Endothelial cell (in vitro differentiated cells): Measurements from ENCODE around the gene HPN. TPM values are rescaled to one million over a fixed set of nuclear protein-coding genes. Genes with fewer than 3 reads are reported as not detected.

Experiments
- DNase-seq: peaks from one replicate; pipeline ENCODE4 v3.0.0; 2021; ENCODE audit warnings: low spot score
- H3K27ac Mint-ChIP-seq: one replicate; pipeline ENCODE4 v1.8.0; 2021; ENCODE audit warnings: mixed read lengths, inconsistent platforms; ENCODE audit not compliant: unreplicated experiment
- H3K27me3 Mint-ChIP-seq: one replicate; pipeline ENCODE4 v1.8.0; 2021; ENCODE audit warnings: mild to moderate bottlenecking, moderate library complexity, mixed read lengths, inconsistent platforms; ENCODE audit not compliant: unreplicated experiment
- H3K36me3 Mint-ChIP-seq: one replicate; pipeline ENCODE4 v1.8.0; 2021; ENCODE audit warnings: mild to moderate bottlenecking, low read depth, mixed read lengths, inconsistent platforms; ENCODE audit not compliant: unreplicated experiment
- H3K4me1 Mint-ChIP-seq: one replicate; pipeline ENCODE4 v1.8.0; 2021; ENCODE audit warnings: mild to moderate bottlenecking, mixed read lengths, inconsistent platforms; ENCODE audit not compliant: unreplicated experiment
- H3K4me3 Mint-ChIP-seq: one replicate; pipeline ENCODE4 v1.8.0; 2021; ENCODE audit warnings: mild to moderate bottlenecking, mixed read lengths, inconsistent platforms; ENCODE audit not compliant: unreplicated experiment
- H3K9me3 Mint-ChIP-seq: one replicate; pipeline ENCODE4 v1.8.0; 2021; ENCODE audit warnings: mixed read lengths, inconsistent platforms; ENCODE audit not compliant: unreplicated experiment
- total RNA-seq: library from RNA; stranded (reverse); fragmentation: NEBNext Ultra II Directional; extraction: Animal tissue kit (Norgen Biotek cat#: 25700); gene quantifications from one replicate; pipeline ENCODE4 v1.2.1, GENCODE V29; 2021; ENCODE audit not compliant: unreplicated experiment
- TF ChIP-seq, protein P1 (sequence below): fragments of 200-600 bp; sonication (generic); IDR thresholded peaks from one replicate; pipeline ENCODE4 v1.5.0; 2021; ENCODE audit warnings: antibody characterized with exemption; ENCODE audit not compliant: unreplicated experiment

Gene HPN
- total RNA-seq, 1 donor from 2014 or later: 1.3 TPM

DNA sequence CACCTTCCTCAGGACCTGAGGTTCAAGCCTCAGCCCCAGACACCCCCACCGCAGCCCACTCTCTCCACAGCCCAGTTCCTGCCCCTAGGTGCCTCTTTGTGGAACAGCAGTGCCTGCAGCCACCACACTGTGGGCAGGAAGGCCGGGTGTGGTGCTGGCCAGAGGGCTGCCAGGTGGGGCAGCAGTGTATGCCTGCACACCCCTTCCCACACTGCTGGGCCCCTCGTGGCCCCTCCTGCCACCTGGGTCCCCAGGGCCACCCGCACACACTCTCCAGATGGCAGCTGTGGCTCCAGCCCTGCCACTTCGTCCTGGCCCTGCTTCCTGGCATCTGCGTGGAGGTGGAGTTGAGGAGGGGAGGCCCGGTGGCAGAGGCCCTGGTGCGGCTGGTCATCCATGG, 35.1 kb downstream of the HPN start:
- peaks cover 6% of the 10 kb centered on the region for H3K27me3 Mint-ChIP-seq
- DNase-seq: no peak
- H3K4me3 Mint-ChIP-seq: no peak overlapping the region
- peaks cover 10% of the 10 kb centered on the region for H3K36me3 Mint-ChIP-seq
- H3K9me3 Mint-ChIP-seq: no peaks in the 10 kb centered on the region
- TF ChIP-seq, protein P1, sequence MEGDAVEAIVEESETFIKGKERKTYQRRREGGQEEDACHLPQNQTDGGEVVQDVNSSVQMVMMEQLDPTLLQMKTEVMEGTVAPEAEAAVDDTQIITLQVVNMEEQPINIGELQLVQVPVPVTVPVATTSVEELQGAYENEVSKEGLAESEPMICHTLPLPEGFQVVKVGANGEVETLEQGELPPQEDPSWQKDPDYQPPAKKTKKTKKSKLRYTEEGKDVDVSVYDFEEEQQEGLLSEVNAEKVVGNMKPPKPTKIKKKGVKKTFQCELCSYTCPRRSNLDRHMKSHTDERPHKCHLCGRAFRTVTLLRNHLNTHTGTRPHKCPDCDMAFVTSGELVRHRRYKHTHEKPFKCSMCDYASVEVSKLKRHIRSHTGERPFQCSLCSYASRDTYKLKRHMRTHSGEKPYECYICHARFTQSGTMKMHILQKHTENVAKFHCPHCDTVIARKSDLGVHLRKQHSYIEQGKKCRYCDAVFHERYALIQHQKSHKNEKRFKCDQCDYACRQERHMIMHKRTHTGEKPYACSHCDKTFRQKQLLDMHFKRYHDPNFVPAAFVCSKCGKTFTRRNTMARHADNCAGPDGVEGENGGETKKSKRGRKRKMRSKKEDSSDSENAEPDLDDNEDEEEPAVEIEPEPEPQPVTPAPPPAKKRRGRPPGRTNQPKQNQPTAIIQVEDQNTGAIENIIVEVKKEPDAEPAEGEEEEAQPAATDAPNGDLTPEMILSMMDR: no peak
- no peak overlapping the region for H3K27ac Mint-ChIP-seq
- no peaks in the 10 kb centered on the region for H3K4me1 Mint-ChIP-seq

DNA sequence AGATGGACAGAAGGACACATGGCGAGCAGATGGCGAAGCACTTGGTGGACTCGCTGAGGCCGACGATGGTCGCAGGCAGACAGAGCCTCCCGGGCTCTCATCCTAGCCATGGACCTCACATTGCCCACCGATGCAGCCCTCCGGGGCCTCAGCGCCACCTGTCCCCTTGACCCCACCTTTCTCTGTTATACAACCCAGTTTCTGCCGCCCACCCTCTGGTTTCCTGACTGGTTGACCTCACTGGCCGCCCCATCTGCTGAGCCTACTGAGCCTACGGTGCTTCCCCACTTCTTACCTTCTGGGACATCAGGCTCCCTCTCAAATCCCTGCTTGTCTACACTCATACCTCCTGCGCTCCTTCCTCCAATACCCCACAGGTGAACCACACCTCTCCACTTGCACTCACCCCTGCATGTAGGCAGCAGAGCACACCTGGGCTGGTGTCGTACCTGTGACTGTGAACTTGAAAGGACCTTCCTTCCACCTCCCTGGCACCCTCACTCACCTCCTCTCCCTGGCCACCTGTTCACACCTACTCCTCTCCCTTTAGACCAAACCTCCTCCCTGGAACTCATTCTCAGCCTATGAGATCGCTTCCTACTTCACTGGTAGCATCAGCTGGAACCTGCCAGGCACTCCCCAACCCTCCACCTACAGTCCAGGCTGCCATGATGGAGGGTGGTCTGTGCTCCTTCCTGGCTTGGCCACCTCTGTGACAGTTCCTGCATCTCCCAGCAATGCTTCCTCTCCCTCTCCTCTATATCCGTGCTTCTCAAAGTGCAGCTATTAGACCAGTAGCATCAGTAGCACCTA, 36.1 kb downstream of the HPN start:
- H3K27ac Mint-ChIP-seq: no peak overlapping the region

DNA sequence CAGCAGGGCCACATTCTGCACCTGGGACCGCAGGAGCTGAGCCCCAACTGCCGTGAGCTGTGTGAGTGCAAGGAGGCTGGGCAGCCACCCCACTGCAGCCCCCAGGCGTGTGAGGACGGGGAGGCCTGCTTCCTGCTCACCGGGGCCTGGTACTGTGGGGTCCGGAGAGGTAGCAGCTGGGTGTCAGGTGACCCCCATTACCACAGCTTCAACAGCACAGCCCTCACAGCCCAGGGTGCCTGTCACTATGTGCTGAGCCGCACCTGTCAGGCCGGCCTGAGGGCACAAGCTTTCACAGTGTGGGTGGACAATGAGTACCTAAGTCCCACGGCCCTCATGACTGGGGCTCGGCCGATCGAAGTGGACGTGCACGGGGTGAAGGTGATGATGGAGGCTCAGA, 38.3 kb downstream of the HPN start:
- DNase-seq: no peak
- TF ChIP-seq, protein P1: no peak
- no peak overlapping the region for H3K27ac Mint-ChIP-seq

More for the DNA sequence above, 36.1 kb downstream of the HPN start:
- Mint-ChIP-seq H3K9me3 (no peaks in the 10 kb centered on the region), H3K27me3 (peaks cover 6% of the 10 kb centered on the region), H3K4me1 (no peaks in the 10 kb centered on the region), H3K4me3 (peak overlapping the region; percentile 13), H3K36me3 (peaks cover 10% of the 10 kb centered on the region)
- DNase-seq: no peak
- TF ChIP-seq, protein P1: no peak

DNA sequence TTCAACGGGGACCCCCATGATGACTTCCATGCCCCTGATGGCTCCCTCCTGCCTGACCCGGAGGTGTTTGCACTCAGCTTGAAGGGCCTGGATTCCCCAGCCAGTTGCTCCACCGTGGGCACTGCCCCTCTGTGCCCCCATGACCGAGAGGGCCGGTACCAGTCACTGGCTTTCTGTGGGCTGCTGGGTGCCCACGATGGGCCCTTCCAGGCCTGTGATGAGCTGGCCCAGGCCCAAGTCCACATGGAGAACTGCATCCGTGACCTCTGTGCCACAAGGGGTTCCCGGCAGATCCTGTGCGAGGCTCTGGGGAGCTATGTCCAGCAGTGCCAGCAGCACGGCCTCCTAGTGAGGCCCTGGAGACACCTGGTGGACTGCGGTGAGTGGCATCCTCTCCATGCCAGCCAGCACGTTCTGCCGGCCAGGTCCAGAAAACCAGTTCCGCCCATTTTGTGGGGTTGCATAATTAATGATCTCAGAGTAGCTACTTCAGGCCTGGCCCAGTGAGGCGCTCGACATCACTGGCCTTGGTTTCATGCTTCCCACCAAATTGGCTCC, 39.2 kb downstream of the HPN start:
- no peak overlapping the region for H3K27ac Mint-ChIP-seq
- TF ChIP-seq, protein P1: no peak
- peaks cover 6% of the 10 kb centered on the region for H3K27me3 Mint-ChIP-seq
- DNase-seq: no peak
- H3K36me3 Mint-ChIP-seq: peaks cover 7% of the 10 kb centered on the region
- no peaks in the 10 kb centered on the region for H3K9me3 Mint-ChIP-seq
- H3K4me1 Mint-ChIP-seq: no peaks in the 10 kb centered on the region
- H3K4me3 Mint-ChIP-seq: no peak overlapping the region

More for the DNA sequence above, 38.3 kb downstream of the HPN start:
- Mint-ChIP-seq H3K27me3 (peaks cover 6% of the 10 kb centered on the region), H3K4me1 (no peaks in the 10 kb centered on the region), H3K4me3 (no peak overlapping the region), H3K36me3 (peaks cover 10% of the 10 kb centered on the region), H3K9me3 (no peaks in the 10 kb centered on the region)

DNA sequence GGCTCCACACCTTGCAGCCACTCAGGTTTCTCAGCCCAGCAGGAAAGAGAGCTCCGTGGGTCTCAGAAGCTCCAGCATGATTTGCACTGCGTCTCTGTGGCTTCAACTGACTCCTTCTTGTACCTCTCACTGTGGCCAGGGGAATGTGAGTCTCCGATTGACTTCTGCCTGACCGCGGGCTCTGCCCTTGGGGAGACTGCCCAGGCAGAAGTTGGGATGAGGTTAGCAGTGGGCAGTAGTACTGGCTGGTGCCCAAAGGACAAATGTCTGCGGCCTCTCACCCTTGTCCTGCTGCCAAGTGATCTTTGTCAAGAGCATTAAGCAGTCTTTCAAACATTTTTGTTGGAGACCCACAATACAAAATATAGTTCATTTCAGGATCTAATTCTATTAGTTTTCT, 39.7 kb downstream of the HPN start:
- H3K27me3 Mint-ChIP-seq: peaks cover 6% of the 10 kb centered on the region
- TF ChIP-seq, protein P1: no peak
- no peaks in the 10 kb centered on the region for H3K4me1 Mint-ChIP-seq
- DNase-seq: no peak
- H3K9me3 Mint-ChIP-seq: no peaks in the 10 kb centered on the region
- H3K36me3 Mint-ChIP-seq: peaks cover 7% of the 10 kb centered on the region
- H3K4me3 Mint-ChIP-seq: no peak overlapping the region
- H3K27ac Mint-ChIP-seq: no peak overlapping the region
